Kidney epithelial cell (primary cell): ENCODE measurements around the gene NDUFA7. TPM values are rescaled to one million over a fixed set of nuclear protein-coding genes. Genes with fewer than 3 reads are reported as not detected.

Source experiments
- DNase-seq: peaks from one replicate; pipeline ENCODE4 v3.0.0-alpha.2; 2010; ENCODE audit warnings: low read depth
- H3K27me3 ChIP-seq: 2 replicates; pipeline ENCODE4 v1.6.0; 2011; ENCODE audit warnings: low read length; ENCODE audit not compliant: control insufficient read depth, insufficient read depth
- H3K36me3 ChIP-seq: 2 replicates; pipeline ENCODE4 v1.5.1; 2011; ENCODE audit warnings: low read length; ENCODE audit not compliant: control insufficient read depth, insufficient read depth
- H3K4me3 ChIP-seq: 2 replicates; pipeline ENCODE4 v1.5.1; 2011; ENCODE audit warnings: low read depth, mild to moderate bottlenecking, control low read depth, low read length
- CTCF ChIP-seq: IDR thresholded peaks from 2 replicates; pipeline ENCODE4 v1.5.1; 2011; ENCODE audit warnings: mild to moderate bottlenecking, moderate library complexity, low read length, control low read depth, inconsistent platforms; ENCODE audit not compliant: insufficient read depth, poor library complexity, severe bottlenecking
- total RNA-seq: library from RNA; depleted of rRNA; stranded (reverse); fragments of >200 nt; gene quantifications from 2 replicates; pipeline ENCODE4 v1.2.3, GENCODE V29; 2015

Gene NDUFA7
- total RNA-seq, 1 donor from 2014 or later = 49.8 TPM

- no peak for DNase-seq
Measured at GRCh38 chr19:8363803-8364771, 42.9 kb upstream of the NDUFA7 start, which contains the start of gene ANGPTL4. TSS of gene ANGPTL4 (plus strand) at chr19:8364155. CDS start at chr19:8364322, 167 bp downstream.

DNA sequence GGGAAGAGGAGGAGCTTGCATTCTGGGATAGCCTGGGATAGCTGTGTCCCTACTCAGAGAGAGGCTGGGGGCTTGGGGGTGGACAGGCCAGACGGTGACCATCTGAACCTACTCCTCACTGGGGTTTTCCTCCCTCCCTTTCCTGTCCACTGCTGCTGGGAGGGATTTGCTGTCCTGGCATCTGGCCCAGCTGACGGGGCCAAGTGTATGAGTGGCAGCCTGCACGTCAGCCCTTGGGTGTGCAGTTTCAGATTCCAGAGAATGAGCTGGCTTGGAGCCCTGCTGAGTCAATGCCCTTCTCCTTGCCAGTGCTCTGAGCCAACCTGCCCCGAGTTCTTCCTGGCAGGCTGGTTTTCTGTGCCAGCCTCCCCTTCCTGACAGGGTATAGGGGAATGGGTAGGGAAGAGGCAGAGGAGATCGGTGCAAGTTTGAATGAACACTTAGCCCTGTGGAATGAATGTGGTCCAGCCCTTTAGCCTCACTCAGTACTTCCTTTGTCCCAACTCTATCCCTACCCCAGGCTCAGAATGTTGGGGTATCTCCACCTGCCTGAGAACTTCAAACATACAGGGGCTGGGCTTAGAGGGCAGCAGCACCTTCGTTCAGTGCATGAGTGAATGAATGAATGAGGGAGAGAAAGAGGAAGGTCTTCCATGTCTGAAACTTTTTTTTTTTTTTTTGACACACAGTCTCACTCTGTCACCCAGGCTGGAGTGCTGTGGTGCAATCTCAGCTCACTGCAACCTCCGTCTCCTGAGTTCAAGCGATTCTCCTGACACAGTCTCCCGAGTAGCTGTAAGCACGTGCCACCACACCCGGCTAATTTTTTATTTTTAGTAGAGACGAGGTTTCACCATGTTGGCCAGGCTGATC, 41.0 kb upstream of the NDUFA7 start:
- no peaks in the 10 kb centered on the region for H3K27me3 ChIP-seq
- H3K4me3 ChIP-seq = no peak overlapping the region
- DNase-seq = peak; percentile 95
- H3K36me3 ChIP-seq = no peaks in the 10 kb centered on the region
- TF ChIP-seq CTCF = no peak

More at GRCh38 chr19:8363803-8364771, 42.9 kb upstream of the NDUFA7 start, which contains the start of gene ANGPTL4:
- peak; percentile 33 for TF ChIP-seq CTCF
- Histone ChIP-seq H3K4me3 (peak within 1 kb of the TSS; percentile 45), H3K36me3 (no peaks in the 10 kb centered on the region), H3K27me3 (no peaks in the 10 kb centered on the region)

DNA sequence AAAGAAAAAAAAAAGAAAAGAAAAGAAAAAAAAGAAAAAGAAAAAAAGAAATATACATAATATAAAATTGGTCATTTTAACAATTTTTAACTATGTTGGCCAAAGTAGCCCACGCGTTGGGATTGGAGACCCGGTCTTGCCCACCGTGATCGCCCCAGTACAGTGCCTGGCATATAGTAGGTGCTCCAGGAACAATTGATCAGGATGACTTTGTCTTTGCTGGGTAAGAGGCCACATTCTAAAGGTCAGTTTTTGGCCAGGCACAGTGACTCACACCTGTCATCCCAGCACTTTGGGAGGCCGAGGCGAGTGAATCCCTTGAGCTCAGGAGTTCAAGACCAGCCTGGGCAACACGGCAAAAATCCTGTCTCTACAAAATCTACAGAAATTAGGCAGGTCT, 39.0 kb upstream of the NDUFA7 start:
- no peak overlapping the region for H3K4me3 ChIP-seq
- H3K27me3 ChIP-seq = no peaks in the 10 kb centered on the region
- DNase-seq = no peak
- no peaks in the 10 kb centered on the region for H3K36me3 ChIP-seq
- TF ChIP-seq CTCF = no peak

DNA sequence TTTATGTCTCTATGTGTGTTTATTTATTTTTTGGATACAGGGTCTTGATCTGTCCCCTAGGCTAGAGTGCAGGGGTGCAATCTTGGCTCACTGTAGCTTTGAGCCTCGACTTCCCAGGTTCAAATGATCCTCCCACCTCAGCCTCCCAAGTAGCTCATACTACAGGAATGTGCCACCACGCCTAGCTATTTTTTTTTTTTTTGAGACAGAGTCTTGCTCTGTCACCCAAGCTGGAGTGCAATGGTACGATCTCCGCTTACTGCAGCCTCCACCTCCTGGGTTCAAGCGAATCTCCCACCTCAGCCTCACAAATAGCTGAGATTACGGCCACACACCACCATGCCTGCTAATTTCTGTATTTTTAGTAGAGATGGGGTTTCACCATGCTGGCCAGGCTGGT, 37.8 kb upstream of the NDUFA7 start:
- TF ChIP-seq CTCF = no peak
- no peak for DNase-seq
- no peak overlapping the region for H3K4me3 ChIP-seq
- H3K36me3 ChIP-seq = no peaks in the 10 kb centered on the region
- no peaks in the 10 kb centered on the region for H3K27me3 ChIP-seq

DNA sequence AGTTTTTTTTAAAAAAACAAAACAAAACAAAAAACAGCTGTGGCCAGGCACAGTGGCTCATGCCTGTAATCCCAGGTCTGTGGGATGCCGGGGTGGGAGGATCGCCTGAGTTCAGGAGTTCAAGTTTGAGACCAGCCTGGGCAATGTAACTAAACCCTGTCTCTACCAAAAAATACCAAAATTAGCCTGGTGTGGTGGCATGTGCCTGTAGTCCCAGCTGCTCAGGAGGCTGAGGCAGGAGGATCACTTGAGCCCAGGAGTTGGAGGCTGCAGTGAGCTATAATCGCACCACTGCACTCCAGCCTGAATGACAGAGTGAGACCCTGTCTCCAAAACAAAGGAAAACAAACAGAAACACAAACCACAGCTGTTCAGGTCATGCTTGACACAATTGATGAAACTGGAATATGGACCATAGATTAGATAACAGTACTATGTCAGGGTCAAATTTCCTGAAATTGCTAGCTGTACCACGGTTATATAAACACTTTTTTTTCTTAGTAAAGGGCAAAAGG, 35.9 kb upstream of the NDUFA7 start:
- DNase-seq = no peak

More for the DNA sequence above, 35.9 kb upstream of the NDUFA7 start:
- H3K36me3 ChIP-seq = no peaks in the 10 kb centered on the region
- no peaks in the 10 kb centered on the region for H3K27me3 ChIP-seq
- TF ChIP-seq CTCF = no peak
- no peak overlapping the region for H3K4me3 ChIP-seq
